ENCODE results near the gene TPST2.
"Not testable (repeated sequence)": the region's sequence is repeated elsewhere in the genome, so short reads cannot be mapped to it uniquely, and the experiment has no call there.

TPST2 gene

DNA sequence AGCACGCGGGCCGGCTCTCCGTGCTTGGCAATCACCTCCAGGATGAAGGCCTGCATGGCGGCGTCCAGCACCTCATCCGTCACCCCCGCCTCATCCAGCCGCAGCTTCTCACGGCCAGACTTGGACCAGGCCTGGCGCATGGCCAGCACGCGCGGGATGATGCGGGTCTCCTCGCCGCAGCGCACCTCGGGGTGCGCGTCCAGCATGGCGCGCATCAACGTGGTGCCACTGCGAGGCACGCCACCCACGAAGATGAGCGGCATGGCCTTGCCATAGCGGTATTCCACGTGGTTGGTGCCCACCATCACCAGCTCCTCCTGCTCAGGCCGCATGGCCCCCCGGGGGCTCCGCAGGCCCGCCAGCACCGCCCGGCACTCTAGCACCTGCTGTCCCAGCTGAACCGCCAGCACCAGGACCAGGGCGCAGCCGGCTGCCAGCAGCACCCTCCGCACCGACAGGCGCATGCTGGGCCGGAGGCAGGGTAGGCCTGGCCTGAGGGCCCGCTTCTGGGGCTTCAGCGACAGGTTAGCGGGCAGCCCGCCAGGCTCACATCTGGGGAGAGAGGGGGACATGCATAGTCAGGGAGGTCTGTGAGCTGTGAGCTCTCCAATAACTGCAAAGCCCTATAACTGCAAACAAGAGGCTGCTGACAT, 48.6 kb downstream of the TPST2 start:
- Histone ChIP-seq H3K4me3 (ENCODE audit: insufficient read depth, low read depth, low read length, poor library complexity, severe bottlenecking) (no peak overlapping the region), H3K36me3 (ENCODE audit: control insufficient read depth, insufficient read depth, low read length) (peaks cover 27% of the 10 kb centered on the region), H3K4me1 (ENCODE audit: control insufficient read depth, insufficient read depth, low read length, poor library complexity, severe bottlenecking) (peaks cover 7% of the 10 kb centered on the region), H3K27ac (ENCODE audit: insufficient read depth, low read length, poor library complexity, severe bottlenecking) (no peak overlapping the region), H3K27me3 (replicated peaks; ENCODE audit: control insufficient read depth, insufficient read depth, low read length, poor library complexity, severe bottlenecking) (no peaks in the 10 kb centered on the region), H3K9me3 (ENCODE audit: control insufficient read depth, low read length) (no peaks in the 10 kb centered on the region)
- no peak for DNase-seq

DNA sequence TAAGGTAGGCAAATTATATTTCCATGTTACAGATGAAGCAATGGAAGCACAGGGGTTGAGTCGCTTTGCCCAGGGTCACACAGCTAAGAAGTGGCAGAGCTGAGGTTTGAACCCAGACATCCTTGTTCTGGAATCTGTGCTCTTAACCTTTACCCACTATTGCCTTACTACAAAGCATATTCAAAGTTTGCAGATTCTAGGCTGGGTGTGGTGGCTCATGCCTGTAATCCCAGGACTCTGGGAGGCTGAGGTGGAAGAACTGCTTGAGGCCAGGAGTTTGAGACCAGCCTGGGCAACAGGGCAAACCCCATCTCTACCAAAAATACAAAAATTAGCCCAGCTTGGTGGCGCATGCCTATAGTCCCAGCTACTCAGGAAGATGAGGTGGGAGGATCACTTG, 49.8 kb downstream of the TPST2 start:
- Histone ChIP-seq H3K27ac (ENCODE audit: insufficient read depth, low read length, poor library complexity, severe bottlenecking) (no peak overlapping the region), H3K36me3 (ENCODE audit: control insufficient read depth, insufficient read depth, low read length) (peaks cover 30% of the 10 kb centered on the region), H3K4me1 (ENCODE audit: control insufficient read depth, insufficient read depth, low read length, poor library complexity, severe bottlenecking) (peaks cover 7% of the 10 kb centered on the region), H3K27me3 (replicated peaks; ENCODE audit: control insufficient read depth, insufficient read depth, low read length, poor library complexity, severe bottlenecking) (no peaks in the 10 kb centered on the region), H3K4me3 (ENCODE audit: insufficient read depth, low read depth, low read length, poor library complexity, severe bottlenecking) (no peak overlapping the region), H3K9me3 (ENCODE audit: control insufficient read depth, low read length) (no peaks in the 10 kb centered on the region)
- no peak for DNase-seq

DNA sequence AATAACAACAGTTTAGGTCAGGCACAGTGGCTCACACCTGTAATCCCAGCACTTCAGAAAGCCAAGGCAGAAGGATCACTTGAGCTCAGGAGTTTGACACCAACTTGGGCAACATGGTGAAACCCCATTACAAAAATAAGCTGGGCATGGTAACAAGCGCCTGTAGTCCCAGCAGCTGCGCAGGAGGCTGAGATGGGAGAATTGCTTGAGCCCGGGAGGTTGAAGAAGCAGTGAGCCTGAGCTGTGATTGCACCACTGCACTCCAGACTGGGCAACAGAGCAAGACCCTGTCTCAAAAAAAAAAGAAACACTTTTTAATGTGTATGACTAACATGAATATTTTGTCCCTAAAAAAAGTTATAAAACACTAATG, 53.2 kb downstream of the TPST2 start:
- Histone ChIP-seq H3K4me1 (ENCODE audit: control insufficient read depth, insufficient read depth, low read length, poor library complexity, severe bottlenecking) (no peaks in the 10 kb centered on the region), H3K27me3 (replicated peaks; ENCODE audit: control insufficient read depth, insufficient read depth, low read length, poor library complexity, severe bottlenecking) (no peaks in the 10 kb centered on the region), H3K36me3 (ENCODE audit: control insufficient read depth, insufficient read depth, low read length) (peaks cover 44% of the 10 kb centered on the region), H3K27ac (ENCODE audit: insufficient read depth, low read length, poor library complexity, severe bottlenecking) (no peak overlapping the region), H3K4me3 (ENCODE audit: insufficient read depth, low read depth, low read length, poor library complexity, severe bottlenecking) (no peak overlapping the region), H3K9me3 (ENCODE audit: control insufficient read depth, low read length) (no peaks in the 10 kb centered on the region)
- no peak for DNase-seq

DNA sequence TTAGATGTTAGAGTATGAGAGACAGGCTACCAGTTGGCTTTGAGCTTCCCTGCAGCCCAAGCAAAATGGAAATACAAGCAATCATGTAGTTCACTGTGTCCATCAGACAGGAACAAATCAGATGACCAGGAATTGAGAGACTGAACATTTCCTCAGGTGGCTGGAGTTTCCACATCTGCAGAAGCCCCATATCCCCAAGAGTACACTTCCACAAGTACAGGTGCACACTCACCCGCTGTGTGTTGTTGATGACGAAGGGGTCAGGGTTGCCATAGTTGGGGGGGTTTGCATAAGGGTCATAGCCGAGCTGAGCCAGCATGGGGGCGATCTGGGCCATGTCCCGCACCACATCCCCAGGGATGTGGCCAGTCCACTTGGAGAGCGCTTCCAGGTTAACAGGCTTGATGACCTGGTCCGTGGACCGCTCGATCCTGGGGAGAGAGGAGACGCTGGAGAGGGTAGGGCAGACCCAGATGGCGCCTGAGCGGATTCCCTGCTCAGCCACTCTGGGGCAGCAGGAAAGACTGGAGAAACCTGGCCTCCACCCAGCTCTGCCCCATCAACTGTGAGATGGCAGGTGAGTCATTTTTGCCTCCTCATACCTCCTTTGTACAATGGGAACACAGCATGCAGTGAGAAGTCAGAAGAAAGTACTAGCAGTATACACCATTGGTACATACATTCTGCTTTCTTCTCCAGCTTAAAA, 53.7 kb downstream of the TPST2 start:
- Histone ChIP-seq H3K27me3 (replicated peaks; ENCODE audit: control insufficient read depth, insufficient read depth, low read length, poor library complexity, severe bottlenecking) (no peaks in the 10 kb centered on the region), H3K4me3 (ENCODE audit: insufficient read depth, low read depth, low read length, poor library complexity, severe bottlenecking) (no peak overlapping the region), H3K27ac (ENCODE audit: insufficient read depth, low read length, poor library complexity, severe bottlenecking) (no peak overlapping the region), H3K4me1 (ENCODE audit: control insufficient read depth, insufficient read depth, low read length, poor library complexity, severe bottlenecking) (no peaks in the 10 kb centered on the region), H3K36me3 (ENCODE audit: control insufficient read depth, insufficient read depth, low read length) (peaks cover 48% of the 10 kb centered on the region), H3K9me3 (ENCODE audit: control insufficient read depth, low read length) (no peaks in the 10 kb centered on the region)
- no peak for DNase-seq

DNA sequence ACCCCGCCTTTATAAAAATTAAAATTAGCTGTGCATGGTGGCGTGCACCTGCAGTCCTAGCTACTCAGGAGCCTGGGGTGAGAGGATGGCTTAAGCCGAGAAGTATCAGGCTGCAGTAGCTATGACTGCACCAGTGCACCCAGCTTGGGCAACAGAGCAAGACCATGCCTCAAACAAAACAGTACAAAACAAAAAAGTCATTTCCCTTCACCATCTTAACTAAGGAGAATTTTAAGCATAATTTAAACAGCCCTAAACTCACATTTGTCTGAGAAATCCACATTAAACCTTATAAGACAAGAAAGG, 54.4 kb downstream of the TPST2 start:
- Histone ChIP-seq H3K27me3 (replicated peaks; ENCODE audit: control insufficient read depth, insufficient read depth, low read length, poor library complexity, severe bottlenecking) (no peaks in the 10 kb centered on the region), H3K4me1 (ENCODE audit: control insufficient read depth, insufficient read depth, low read length, poor library complexity, severe bottlenecking) (no peaks in the 10 kb centered on the region), H3K4me3 (ENCODE audit: insufficient read depth, low read depth, low read length, poor library complexity, severe bottlenecking) (no peak overlapping the region), H3K36me3 (ENCODE audit: control insufficient read depth, insufficient read depth, low read length) (peaks cover 42% of the 10 kb centered on the region), H3K27ac (ENCODE audit: insufficient read depth, low read length, poor library complexity, severe bottlenecking) (no peak overlapping the region), H3K9me3 (ENCODE audit: control insufficient read depth, low read length) (no peaks in the 10 kb centered on the region)
- no peak for DNase-seq

DNA sequence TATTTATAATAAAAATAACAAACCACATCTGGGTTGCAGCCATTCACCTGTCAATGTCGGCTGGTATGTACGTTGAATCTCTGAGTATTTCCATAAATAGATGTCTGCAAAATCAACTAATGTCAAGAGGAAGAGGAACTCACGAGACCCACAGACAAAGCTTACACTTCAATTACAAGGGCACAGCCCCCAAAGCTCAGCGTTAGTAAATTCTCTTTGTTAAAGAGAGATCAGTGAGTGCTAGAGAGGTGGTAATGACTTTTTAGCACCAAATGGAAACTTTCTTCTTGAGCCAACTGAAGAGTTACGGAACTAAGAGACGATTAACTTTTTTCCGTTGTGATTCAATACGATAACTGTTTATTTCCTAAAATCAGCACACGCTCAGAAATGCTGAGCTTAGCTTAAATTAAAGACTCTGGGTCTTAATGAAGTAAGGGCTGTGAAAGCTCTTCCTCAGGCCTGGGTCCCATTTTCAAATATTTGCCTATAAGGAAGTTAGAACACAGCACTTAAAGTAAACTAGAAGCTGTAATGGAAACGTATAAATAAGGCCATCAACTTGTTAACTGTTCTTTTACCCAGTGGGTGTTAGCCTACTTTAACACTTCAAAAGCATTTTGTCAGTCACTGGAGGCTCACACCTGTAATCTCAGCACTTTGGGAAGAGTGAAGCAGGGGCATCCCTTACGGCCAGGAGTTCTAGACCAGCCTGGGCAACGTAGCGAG, 54.9 kb downstream of the TPST2 start:
- no peaks in the 10 kb centered on the region for H3K9me3 ChIP-seq (ENCODE audit: control insufficient read depth, low read length)
- H3K36me3 ChIP-seq (ENCODE audit: control insufficient read depth, insufficient read depth, low read length) = peaks cover 40% of the 10 kb centered on the region
- DNase-seq = no peak
- no peaks in the 10 kb centered on the region for H3K27me3 ChIP-seq (replicated peaks; ENCODE audit: control insufficient read depth, insufficient read depth, low read length, poor library complexity, severe bottlenecking)
- no peak overlapping the region for H3K4me3 ChIP-seq (ENCODE audit: insufficient read depth, low read depth, low read length, poor library complexity, severe bottlenecking)
- no peak overlapping the region for H3K27ac ChIP-seq (ENCODE audit: insufficient read depth, low read length, poor library complexity, severe bottlenecking)
- no peaks in the 10 kb centered on the region for H3K4me1 ChIP-seq (ENCODE audit: control insufficient read depth, insufficient read depth, low read length, poor library complexity, severe bottlenecking)

DNA sequence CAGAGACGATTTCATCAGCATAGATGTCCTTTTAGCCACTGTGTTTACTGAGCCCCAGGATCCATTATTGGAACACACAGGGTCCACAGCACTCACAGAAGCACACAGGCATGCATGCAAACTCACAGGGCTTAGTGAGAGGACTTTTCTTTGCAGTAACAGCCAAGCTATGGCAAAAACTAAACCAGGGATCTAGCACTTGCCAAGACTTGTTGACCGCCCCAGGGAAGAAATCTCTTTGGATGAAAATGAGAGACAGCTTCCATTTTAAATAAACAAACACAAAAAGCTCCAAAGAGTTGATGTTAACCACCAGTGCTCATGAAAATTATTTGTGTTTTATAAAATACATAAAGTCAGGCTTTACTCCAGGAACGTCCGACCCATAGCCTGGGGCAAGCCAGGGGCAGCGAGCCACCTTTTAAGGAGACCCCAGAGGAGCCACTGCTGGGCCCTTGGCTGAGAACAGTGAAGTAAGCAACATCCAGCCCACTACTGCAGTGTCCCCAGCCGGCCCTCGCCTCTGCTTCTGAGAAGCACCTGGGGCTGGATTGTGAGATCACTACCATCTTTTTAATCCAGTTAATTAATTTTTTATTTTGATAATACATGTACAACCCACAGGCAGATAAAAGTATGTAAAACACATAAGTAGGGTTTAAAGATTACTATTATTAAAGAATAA, 55.6 kb downstream of the TPST2 start:
- no peak overlapping the region for H3K27ac ChIP-seq (ENCODE audit: insufficient read depth, low read length, poor library complexity, severe bottlenecking)
- H3K36me3 ChIP-seq (ENCODE audit: control insufficient read depth, insufficient read depth, low read length) = peaks cover 40% of the 10 kb centered on the region
- no peaks in the 10 kb centered on the region for H3K27me3 ChIP-seq (replicated peaks; ENCODE audit: control insufficient read depth, insufficient read depth, low read length, poor library complexity, severe bottlenecking)
- no peaks in the 10 kb centered on the region for H3K4me1 ChIP-seq (ENCODE audit: control insufficient read depth, insufficient read depth, low read length, poor library complexity, severe bottlenecking)
- no peak overlapping the region for H3K4me3 ChIP-seq (ENCODE audit: insufficient read depth, low read depth, low read length, poor library complexity, severe bottlenecking)
- DNase-seq = no peak
- H3K9me3 ChIP-seq (ENCODE audit: control insufficient read depth, low read length) = no peaks in the 10 kb centered on the region

DNA sequence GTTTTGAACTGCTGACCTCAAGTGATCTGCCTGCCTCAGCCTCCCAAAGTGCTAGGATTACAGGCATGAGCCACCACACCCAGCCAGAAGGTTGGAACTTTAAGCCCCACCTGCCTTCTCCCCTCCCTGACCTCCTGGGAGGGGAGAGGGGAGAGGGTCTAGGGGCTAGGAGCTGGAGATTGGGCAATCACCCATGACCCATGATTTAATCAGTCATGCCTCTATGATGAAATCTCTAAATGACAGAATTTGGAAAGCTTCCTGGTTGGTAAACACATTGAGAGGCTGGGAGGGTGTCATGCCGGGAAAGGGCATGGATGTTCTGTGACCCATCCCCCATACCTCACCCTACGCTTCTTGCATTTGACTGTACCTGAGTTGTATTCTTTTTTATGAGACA, 60.6 kb downstream of the TPST2 start:
- Histone ChIP-seq H3K27me3 (replicated peaks; ENCODE audit: control insufficient read depth, insufficient read depth, low read length, poor library complexity, severe bottlenecking) (no peaks in the 10 kb centered on the region), H3K4me1 (ENCODE audit: control insufficient read depth, insufficient read depth, low read length, poor library complexity, severe bottlenecking) (no peaks in the 10 kb centered on the region), H3K4me3 (ENCODE audit: insufficient read depth, low read depth, low read length, poor library complexity, severe bottlenecking) (no peak overlapping the region), H3K9me3 (ENCODE audit: control insufficient read depth, low read length) (no peaks in the 10 kb centered on the region), H3K36me3 (ENCODE audit: control insufficient read depth, insufficient read depth, low read length) (peaks cover 44% of the 10 kb centered on the region), H3K27ac (ENCODE audit: insufficient read depth, low read length, poor library complexity, severe bottlenecking) (no peak overlapping the region)
- DNase-seq = no peak

DNA sequence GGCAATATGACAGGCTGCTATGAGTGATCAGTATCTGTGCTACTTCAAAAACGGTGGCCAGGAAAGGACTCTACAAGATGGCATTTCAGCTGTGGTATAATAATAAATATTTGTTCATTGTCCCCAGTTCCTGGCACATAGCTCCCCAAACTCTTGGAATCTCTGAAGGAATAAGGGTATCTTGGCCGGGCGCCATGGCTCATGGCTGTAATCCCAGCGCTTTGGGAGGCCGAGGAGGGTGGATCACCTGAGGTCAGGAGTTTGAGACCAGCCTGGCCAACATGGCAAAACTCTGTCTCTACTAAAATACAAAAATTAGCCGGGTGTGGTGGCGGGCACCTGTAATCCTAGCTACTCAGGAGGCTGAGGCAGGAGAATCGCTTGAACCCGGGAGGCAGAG, 61.4 kb downstream of the TPST2 start:
- H3K9me3 ChIP-seq (ENCODE audit: control insufficient read depth, low read length) = not testable (repeated sequence)

More for the DNA sequence above, 61.4 kb downstream of the TPST2 start:
- H3K27ac ChIP-seq (ENCODE audit: insufficient read depth, low read length, poor library complexity, severe bottlenecking); H3K4me1 ChIP-seq (ENCODE audit: control insufficient read depth, insufficient read depth, low read length, poor library complexity, severe bottlenecking); H3K27me3 ChIP-seq (replicated peaks; ENCODE audit: control insufficient read depth, insufficient read depth, low read length, poor library complexity, severe bottlenecking); H3K4me3 ChIP-seq (ENCODE audit: insufficient read depth, low read depth, low read length, poor library complexity, severe bottlenecking); DNase-seq: not testable (repeated sequence)
- peaks cover 44% of the 10 kb centered on the region for H3K36me3 ChIP-seq (ENCODE audit: control insufficient read depth, insufficient read depth, low read length)
